PC-3 (cell line): ENCODE measurements around the gene LILRA6. TPM values are rescaled to one million over a fixed set of nuclear protein-coding genes. Genes with fewer than 3 reads are reported as not detected.

Source experiments
- ATAC-seq: fragments of 200-7000 bp; cut with Tn5 transposase; 2 replicates; pipeline ENCODE4 v1.9.1; 2020; ENCODE audit warnings: mild to moderate bottlenecking, moderate library complexity
- BruUV-seq: library from RNA; stranded (reverse); fragments of 400-500 nt; replicated peaks from 2 replicates; lab custom pipeline; 2021; lab: Mats Ljungman, UMichigan
- CTCF ChIA-PET: fragments of 300-600 bp; sonication (Branson Sonifier 250); formaldehyde crosslinking; loops from one replicate; lab custom pipeline; 2022; ENCODE audit warnings: antibody characterized with exemption; lab: Charles Lee
- POLR2A ChIA-PET: fragments of 300-600 bp; sonication (Branson Sonifier 250); formaldehyde crosslinking; loops from one replicate; lab custom pipeline; 2022; ENCODE audit warnings: antibody characterized with exemption; ENCODE audit not compliant: unreplicated experiment; lab: Charles Lee
- DNase-seq: peaks from one replicate; pipeline ENCODE4 v3.0.0-alpha.2; 2015
- H2AFZ ChIP-seq: fragments of 300-600 bp; sonication (generic); 2 replicates; pipeline ENCODE4 v1.6.0; 2016; ENCODE audit warnings: antibody characterized with exemption, low read length
- H3F3A ChIP-seq: fragments of 300-600 bp; sonication (generic); one replicate; pipeline ENCODE4 v1.6.0; 2017; ENCODE audit warnings: antibody characterized with exemption, low read length, control low read depth, mild to moderate bottlenecking; ENCODE audit not compliant: unreplicated experiment
- H3K27ac ChIP-seq: fragments of 300-600 bp; sonication (generic); 2 replicates; pipeline ENCODE4 v1.5.1; 2016; ENCODE audit warnings: mild to moderate bottlenecking, low read length
- H3K27me3 ChIP-seq: fragments of 300-600 bp; sonication (generic); 2 replicates; pipeline ENCODE4 v1.6.1; 2016; ENCODE audit warnings: low read length, mixed read lengths
- H3K36me3 ChIP-seq: fragments of 300-600 bp; sonication (generic); 2 replicates; pipeline ENCODE4 v1.6.1; 2016; ENCODE audit warnings: low read depth, mixed run types, low read length, mixed read lengths
- H3K4me1 ChIP-seq: fragments of 300-600 bp; sonication (generic); 2 replicates; pipeline ENCODE4 v1.5.1; 2016; ENCODE audit warnings: low read length; ENCODE audit not compliant: insufficient read depth
- H3K4me2 ChIP-seq: fragments of 300-600 bp; sonication (generic); 2 replicates; pipeline ENCODE4 v1.6.0; 2016; ENCODE audit warnings: low read length
- H3K4me3 ChIP-seq: fragments of 300-600 bp; sonication (generic); 2 replicates; pipeline ENCODE4 v1.5.1; 2016; ENCODE audit warnings: mild to moderate bottlenecking, low read length, mixed read lengths
- H3K79me2 ChIP-seq: fragments of 300-600 bp; sonication (generic); 2 replicates; pipeline ENCODE4 v1.6.1; 2017; ENCODE audit warnings: low read length, mixed read lengths
- H3K9ac ChIP-seq: fragments of 300-600 bp; sonication (generic); 2 replicates; pipeline ENCODE4 v1.6.0; 2016; ENCODE audit warnings: mild to moderate bottlenecking, low read length
- H3K9me2 ChIP-seq: fragments of 300-600 bp; sonication (generic); replicated peaks from 2 replicates; pipeline ENCODE4 v1.6.1; 2016; ENCODE audit warnings: mixed run types, low read length, mixed read lengths
- H3K9me3 ChIP-seq: fragments of 300-600 bp; sonication (generic); 2 replicates; pipeline ENCODE4 v1.6.1; 2016; ENCODE audit warnings: low read length, mixed read lengths
- H4K20me1 ChIP-seq: fragments of 300-600 bp; sonication (generic); 2 replicates; pipeline ENCODE4 v1.6.1; 2016; ENCODE audit warnings: low read length, mixed read lengths
- EZH2 ChIP-seq: fragments of 300-600 bp; sonication (generic); IDR thresholded peaks from one replicate; pipeline ENCODE4 v1.6.1; 2017; ENCODE audit warnings: antibody characterized with exemption, mild to moderate bottlenecking, low read length; ENCODE audit not compliant: unreplicated experiment
- EZH2phosphoT487 ChIP-seq: fragments of 300-600 bp; sonication (generic); IDR thresholded peaks from 2 replicates; pipeline ENCODE4 v1.6.1; 2018; ENCODE audit warnings: mild to moderate bottlenecking, antibody characterized with exemption, low read length, borderline replicate concordance
- intact Hi-C: fragments of 100-400 bp; cut with micrococcal nuclease; formaldehyde crosslinking; loops from 2 replicates; pipeline ENCODE4 v1.9.0; 2023
- total RNA-seq: library from RNA; depleted of rRNA; stranded (reverse); fragments of >200 nt; gene quantifications from 2 replicates; pipeline ENCODE4 v1.2.3, GENCODE V29; 2014
- TF ChIP-seq, protein P1 (sequence below): fragments of 300-600 bp; sonication (generic); conservative IDR thresholded peaks from 2 replicates; pipeline ENCODE4 v1.5.1; 2017; ENCODE audit warnings: antibody characterized with exemption, low read depth, mild to moderate bottlenecking, low read length

The LILRA6 gene
- total RNA-seq, 1 experiment from 2014 or later, result not detected

DNA sequence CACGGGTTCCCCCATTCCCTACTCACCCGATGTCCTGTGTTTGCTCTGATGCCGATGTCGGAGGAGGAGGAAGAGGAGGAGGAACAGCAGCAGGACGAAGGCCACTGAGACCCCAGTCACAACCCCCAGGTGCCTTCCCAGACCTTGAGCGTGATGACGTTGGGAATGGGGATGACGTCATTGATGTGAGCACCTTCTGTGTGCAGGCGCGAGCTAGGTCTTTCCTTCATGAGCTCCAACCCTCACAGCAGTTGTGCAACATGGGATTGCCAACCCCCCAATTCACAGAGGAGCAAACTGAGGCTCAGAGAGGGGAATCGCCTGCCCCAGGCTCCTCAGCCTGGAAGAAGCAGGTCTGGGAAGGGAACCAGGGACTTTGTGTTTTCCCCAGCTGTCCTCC lies 10.3 kb upstream of the LILRA6 start:
- Histone ChIP-seq H3K9me3 (no peaks in the 10 kb centered on the region), H3K9ac (no peak overlapping the region), H3F3A (no peaks in the 10 kb centered on the region), H3K9me2 (no peaks in the 10 kb centered on the region), H3K4me1 (no peaks in the 10 kb centered on the region), H3K27me3 (peaks cover 79% of the 10 kb centered on the region), H3K36me3 (no peaks in the 10 kb centered on the region), H3K4me3 (no peak overlapping the region), H4K20me1 (no peaks in the 10 kb centered on the region), H3K79me2 (no peaks in the 10 kb centered on the region), H3K27ac (no peak overlapping the region), H3K4me2 (no peak overlapping the region), H2AFZ (no peak overlapping the region)
- DNase-seq, result no peak
- CTCF ChIA-PET, result no interaction called here
- ATAC-seq, result no peak
- POLR2A ChIA-PET, result no interaction called here
- TF ChIP-seq EZH2, result no peak
- no peak for TF ChIP-seq EZH2phosphoT487
- TF ChIP-seq, protein P1, sequence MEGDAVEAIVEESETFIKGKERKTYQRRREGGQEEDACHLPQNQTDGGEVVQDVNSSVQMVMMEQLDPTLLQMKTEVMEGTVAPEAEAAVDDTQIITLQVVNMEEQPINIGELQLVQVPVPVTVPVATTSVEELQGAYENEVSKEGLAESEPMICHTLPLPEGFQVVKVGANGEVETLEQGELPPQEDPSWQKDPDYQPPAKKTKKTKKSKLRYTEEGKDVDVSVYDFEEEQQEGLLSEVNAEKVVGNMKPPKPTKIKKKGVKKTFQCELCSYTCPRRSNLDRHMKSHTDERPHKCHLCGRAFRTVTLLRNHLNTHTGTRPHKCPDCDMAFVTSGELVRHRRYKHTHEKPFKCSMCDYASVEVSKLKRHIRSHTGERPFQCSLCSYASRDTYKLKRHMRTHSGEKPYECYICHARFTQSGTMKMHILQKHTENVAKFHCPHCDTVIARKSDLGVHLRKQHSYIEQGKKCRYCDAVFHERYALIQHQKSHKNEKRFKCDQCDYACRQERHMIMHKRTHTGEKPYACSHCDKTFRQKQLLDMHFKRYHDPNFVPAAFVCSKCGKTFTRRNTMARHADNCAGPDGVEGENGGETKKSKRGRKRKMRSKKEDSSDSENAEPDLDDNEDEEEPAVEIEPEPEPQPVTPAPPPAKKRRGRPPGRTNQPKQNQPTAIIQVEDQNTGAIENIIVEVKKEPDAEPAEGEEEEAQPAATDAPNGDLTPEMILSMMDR, result no peak
- intact Hi-C loops, result no loop called here
- no TSS peak for BruUV-seq

DNA sequence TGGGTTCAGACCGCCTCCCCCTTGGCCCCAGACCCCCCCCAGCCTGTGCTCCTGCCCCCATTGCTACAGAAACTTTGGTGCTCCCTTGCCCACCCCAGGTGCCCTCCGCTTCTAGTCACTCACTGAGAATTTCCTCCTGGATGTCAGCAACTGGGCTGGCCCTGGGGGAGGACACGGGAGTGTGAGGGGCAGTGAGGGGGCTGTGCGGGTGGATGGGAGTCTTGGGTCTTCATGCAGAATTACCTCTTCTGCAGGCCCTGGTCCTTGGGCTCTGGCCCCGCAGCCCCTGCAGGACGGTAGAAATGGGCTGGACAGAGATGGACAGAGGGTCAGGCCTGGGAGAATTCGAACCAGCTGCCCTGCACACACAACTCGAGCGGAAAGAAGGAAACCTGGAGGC lies 9.7 kb upstream of the LILRA6 start:
- intact Hi-C loops, result no loop called here
- Histone ChIP-seq H3F3A (no peaks in the 10 kb centered on the region), H3K4me3 (no peak overlapping the region), H2AFZ (no peak overlapping the region), H3K4me1 (no peaks in the 10 kb centered on the region), H3K9me2 (no peaks in the 10 kb centered on the region), H3K79me2 (no peaks in the 10 kb centered on the region), H4K20me1 (no peaks in the 10 kb centered on the region), H3K9me3 (no peaks in the 10 kb centered on the region), H3K27me3 (peaks cover 73% of the 10 kb centered on the region), H3K4me2 (no peak overlapping the region), H3K27ac (no peak overlapping the region), H3K36me3 (no peaks in the 10 kb centered on the region), H3K9ac (no peak overlapping the region)
- no peak for ATAC-seq
- no peak for DNase-seq
- ChIA-PET POLR2A (no interaction called here), CTCF (no interaction called here)
- no TSS peak for BruUV-seq
- TF ChIP-seq, protein P1, result no peak
- TF ChIP-seq EZH2, result no peak
- TF ChIP-seq EZH2phosphoT487, result no peak

DNA sequence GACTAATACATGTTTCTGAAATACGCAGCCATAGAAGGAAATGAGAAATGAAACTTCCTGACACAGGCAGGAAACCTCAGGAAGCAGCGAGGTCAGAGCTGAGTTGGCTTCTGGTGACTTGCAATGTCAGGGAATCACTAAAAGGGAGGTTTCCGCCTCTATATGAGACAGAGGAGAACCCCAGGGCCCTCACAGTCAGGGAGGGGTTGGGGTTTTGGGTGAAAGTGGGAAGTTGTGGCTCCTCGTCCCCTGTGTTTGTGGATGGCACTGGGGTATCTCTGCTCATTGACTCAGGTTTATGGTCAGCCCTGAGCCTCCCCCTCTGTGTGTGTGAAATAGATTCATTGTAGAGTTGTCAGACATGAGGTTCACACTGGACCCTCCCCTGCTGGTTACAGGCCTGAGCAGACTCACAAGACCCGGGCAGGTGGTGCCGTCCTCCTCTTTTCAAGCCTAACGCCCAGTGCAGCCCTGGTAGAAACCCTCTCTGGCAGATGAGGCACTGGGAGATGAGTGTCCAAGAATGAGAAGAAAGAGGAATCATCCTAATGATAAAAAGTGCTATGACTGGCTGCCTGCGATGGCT lies 5.5 kb upstream of the LILRA6 start:
- intact Hi-C loops, result no loop called here
- BruUV-seq, result no TSS peak
- no peaks in the 10 kb centered on the region for H3K9me2 ChIP-seq
- H3K79me2 ChIP-seq, result no peaks in the 10 kb centered on the region
- no peak overlapping the region for H2AFZ ChIP-seq
- no peak overlapping the region for H3K9ac ChIP-seq
- H3K36me3 ChIP-seq, result no peaks in the 10 kb centered on the region
- H3K27ac ChIP-seq, result no peak overlapping the region
- H3K27me3 ChIP-seq, result peaks cover 32% of the 10 kb centered on the region
- H3K9me3 ChIP-seq, result no peaks in the 10 kb centered on the region
- H3F3A ChIP-seq, result no peaks in the 10 kb centered on the region
- TF ChIP-seq EZH2, result no peak
- no peak for TF ChIP-seq EZH2phosphoT487
- TF ChIP-seq, protein P1, result no peak
- peak overlapping the region; percentile 33; the same call in 1 of the 2 replicates for H3K4me2 ChIP-seq
- POLR2A ChIA-PET, result no interaction called here
- ATAC-seq (no peak), DNase-seq (no peak)
- no peaks in the 10 kb centered on the region for H4K20me1 ChIP-seq
- H3K4me3 ChIP-seq, result no peak overlapping the region
- CTCF ChIA-PET, result no interaction called here
- no peaks in the 10 kb centered on the region for H3K4me1 ChIP-seq
